C4-2B (cell line): ENCODE measurements around the gene NBEAL2.

Source experiments
- CTCF ChIP-seq: fragments of 450-650 bp; conservative IDR thresholded peaks from 2 replicates; pipeline ENCODE4 v1.5.1; 2017; ENCODE audit warnings: mild to moderate bottlenecking
- ZFX ChIP-seq: fragments of 450-650 bp; IDR thresholded peaks from 2 replicates; pipeline ENCODE4 v1.6.1; 2017

DNA sequence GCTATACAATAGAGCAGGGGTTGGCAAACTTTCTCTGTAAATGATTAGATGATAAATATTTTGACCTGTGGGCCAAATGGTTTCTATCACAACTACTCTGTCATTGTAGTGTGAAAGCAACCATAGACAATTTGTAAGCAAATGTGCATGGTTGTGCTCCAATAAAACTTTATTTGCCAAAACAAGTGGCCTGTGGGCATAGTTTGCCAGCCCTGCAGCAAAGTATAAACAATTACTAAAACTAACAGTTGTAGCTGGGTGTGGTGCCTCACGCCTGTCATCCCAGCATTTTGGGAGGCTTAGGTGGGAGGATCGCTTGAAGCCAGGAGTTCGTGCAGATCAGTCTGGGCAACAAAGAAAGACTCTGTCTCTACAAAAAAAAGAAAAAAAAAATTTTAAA lies 61.6 kb downstream of the NBEAL2 start:
- no peak for TF ChIP-seq CTCF
- TF ChIP-seq ZFX: no peak
